Measurements from ENCODE around the gene CDKL1. TPM values are rescaled to one million over a fixed set of nuclear protein-coding genes. Genes with fewer than 3 reads are reported as not detected.
A peak's percentile ranks its signal among the peaks of the same experiment; 100 is the strongest.

Gene CDKL1
- total RNA-seq, 1 experiment from 2014 or later, result 11.3 TPM

GRCh38 chr14:50387548-50387947 lies 9.1 kb downstream of the CDKL1 start:
- DNase-seq (ENCODE audit: low spot score), result no peak
- CTCF ChIA-PET, result no interaction called here
- intact Hi-C loops (cut with micrococcal nuclease; ENCODE audit: unreplicated experiment), result no loop called here

GRCh38 chr14:50383618-50384225 lies 13.0 kb downstream of the CDKL1 start:
- intact Hi-C loops (cut with micrococcal nuclease; ENCODE audit: unreplicated experiment), result no loop called here
- ChIA-PET CTCF (no interaction called here), POLR2A (ENCODE audit: low non-redundant PET) (no interaction called here)

More at GRCh38 chr14:50387548-50387947, 9.1 kb downstream of the CDKL1 start:
- Histone ChIP-seq H3K27me3 (replicated peaks; ENCODE audit: insufficient read depth, low read depth, low read length, poor library complexity) (no peaks in the 10 kb centered on the region), H3K9me3 (ENCODE audit: low read depth, low read length, poor library complexity, severe bottlenecking) (no peaks in the 10 kb centered on the region), H3K4me3 (ENCODE audit: low read depth, low read length, poor library complexity, severe bottlenecking) (no peak overlapping the region), H3K27ac (ENCODE audit: low read depth, low read length, poor library complexity, severe bottlenecking) (no peak overlapping the region), H3K36me3 (ENCODE audit: insufficient read depth, low read length, poor library complexity, severe bottlenecking) (no peaks in the 10 kb centered on the region), H3K4me1 (ENCODE audit: insufficient read depth, low read length, poor library complexity, severe bottlenecking) (no peaks in the 10 kb centered on the region)
- BruUV-seq (replicated peaks), result no TSS peak
- TF ChIP-seq CTCF (conservative IDR thresholded peaks at IDR 0.05; ENCODE audit: low read depth, low read length) (no peak), EZH2 (IDR thresholded peaks at IDR 0.05; ENCODE audit: borderline replicate concordance, low read depth, low read length, poor library complexity, severe bottlenecking) (no peak)
- POLR2A ChIA-PET (ENCODE audit: low non-redundant PET), result no interaction called here

GRCh38 chr14:50381823-50382287 lies 14.8 kb downstream of the CDKL1 start:
- intact Hi-C loops (cut with micrococcal nuclease; ENCODE audit: unreplicated experiment), result no loop called here
- BruUV-seq (replicated peaks), result no TSS peak
- no peaks in the 10 kb centered on the region for H3K27me3 ChIP-seq (replicated peaks; ENCODE audit: insufficient read depth, low read depth, low read length, poor library complexity)
- CTCF ChIA-PET, result no interaction called here
- H3K9me3 ChIP-seq (ENCODE audit: low read depth, low read length, poor library complexity, severe bottlenecking), result no peaks in the 10 kb centered on the region
- H3K4me1 ChIP-seq (ENCODE audit: insufficient read depth, low read length, poor library complexity, severe bottlenecking), result no peaks in the 10 kb centered on the region
- POLR2A ChIA-PET (ENCODE audit: low non-redundant PET), result no interaction called here
- no peak for TF ChIP-seq EZH2 (IDR thresholded peaks at IDR 0.05; ENCODE audit: borderline replicate concordance, low read depth, low read length, poor library complexity, severe bottlenecking)
- no peak for TF ChIP-seq CTCF (conservative IDR thresholded peaks at IDR 0.05; ENCODE audit: low read depth, low read length)
- no peak overlapping the region for H3K27ac ChIP-seq (ENCODE audit: low read depth, low read length, poor library complexity, severe bottlenecking)
- DNase-seq (ENCODE audit: low spot score), result no peak
- H3K4me3 ChIP-seq (ENCODE audit: low read depth, low read length, poor library complexity, severe bottlenecking), result no peak overlapping the region
- H3K36me3 ChIP-seq (ENCODE audit: insufficient read depth, low read length, poor library complexity, severe bottlenecking), result no peaks in the 10 kb centered on the region

More at GRCh38 chr14:50383618-50384225, 13.0 kb downstream of the CDKL1 start:
- H3K36me3 ChIP-seq (ENCODE audit: insufficient read depth, low read length, poor library complexity, severe bottlenecking), result no peaks in the 10 kb centered on the region
- TF ChIP-seq CTCF (conservative IDR thresholded peaks at IDR 0.05; ENCODE audit: low read depth, low read length), result peak; percentile 25; the same call in 1 of the 2 replicates
- no peak for TF ChIP-seq EZH2 (IDR thresholded peaks at IDR 0.05; ENCODE audit: borderline replicate concordance, low read depth, low read length, poor library complexity, severe bottlenecking)
- no peak overlapping the region for H3K27ac ChIP-seq (ENCODE audit: low read depth, low read length, poor library complexity, severe bottlenecking)
- no peaks in the 10 kb centered on the region for H3K27me3 ChIP-seq (replicated peaks; ENCODE audit: insufficient read depth, low read depth, low read length, poor library complexity)
- H3K4me1 ChIP-seq (ENCODE audit: insufficient read depth, low read length, poor library complexity, severe bottlenecking), result no peaks in the 10 kb centered on the region
- BruUV-seq (replicated peaks), result no TSS peak
- H3K9me3 ChIP-seq (ENCODE audit: low read depth, low read length, poor library complexity, severe bottlenecking), result no peaks in the 10 kb centered on the region
- no peak for DNase-seq (ENCODE audit: low spot score)
- H3K4me3 ChIP-seq (ENCODE audit: low read depth, low read length, poor library complexity, severe bottlenecking), result no peak overlapping the region
